Retinal pigment epithelial cell (primary cell): ENCODE results near the gene COBL.

Experiments used
- DNase-seq: peaks from one replicate; pipeline ENCODE4 v3.0.0-alpha.2; 2010; ENCODE audit warnings: low read depth
- H3K4me3 ChIP-seq: 2 replicates; pipeline ENCODE4 v1.5.1; 2011; ENCODE audit warnings: mild to moderate bottlenecking, low read length, control low read depth, moderate library complexity
- CTCF ChIP-seq: conservative IDR thresholded peaks from 2 replicates; pipeline ENCODE4 v1.5.1; 2011; ENCODE audit warnings: low read depth, low read length, control low read depth, inconsistent platforms

Gene COBL

GRCh38 chr7:51142741-51143385 lies 173.7 kb downstream of the COBL start:
- DNase-seq = no peak
- no peak for TF ChIP-seq CTCF
- H3K4me3 ChIP-seq = no peak overlapping the region

GRCh38 chr7:51141451-51142003 lies 175.1 kb downstream of the COBL start:
- DNase-seq = no peak

GRCh38 chr7:51140199-51141164 lies 176.1 kb downstream of the COBL start:
- TF ChIP-seq CTCF = no peak
- H3K4me3 ChIP-seq = no peak overlapping the region
- no peak for DNase-seq

More at GRCh38 chr7:51141451-51142003, 175.1 kb downstream of the COBL start:
- peak; percentile 75 for TF ChIP-seq CTCF
- H3K4me3 ChIP-seq = no peak overlapping the region

GRCh38 chr7:51139796-51140195 lies 176.8 kb downstream of the COBL start:
- no peak overlapping the region for H3K4me3 ChIP-seq
- DNase-seq = no peak
- no peak for TF ChIP-seq CTCF

- no peak for TF ChIP-seq CTCF
- no peak for DNase-seq
Observed at GRCh38 chr7:51138123-51139085, 178.2 kb downstream of the COBL start.

GRCh38 chr7:51135576-51135975 lies 181.0 kb downstream of the COBL start:
- H3K4me3 ChIP-seq = no peak overlapping the region
- no peak for DNase-seq
- no peak for TF ChIP-seq CTCF

More at GRCh38 chr7:51138123-51139085, 178.2 kb downstream of the COBL start:
- H3K4me3 ChIP-seq = no peak overlapping the region
